CD1c-positive myeloid dendritic cell (primary cell): ENCODE results near the gene CDH4.

Experiments
- DNase-seq: peaks from one replicate; pipeline ENCODE4 v3.0.0-alpha.2; 2016; ENCODE audit errors: extremely low spot score

CDH4 gene

DNA sequence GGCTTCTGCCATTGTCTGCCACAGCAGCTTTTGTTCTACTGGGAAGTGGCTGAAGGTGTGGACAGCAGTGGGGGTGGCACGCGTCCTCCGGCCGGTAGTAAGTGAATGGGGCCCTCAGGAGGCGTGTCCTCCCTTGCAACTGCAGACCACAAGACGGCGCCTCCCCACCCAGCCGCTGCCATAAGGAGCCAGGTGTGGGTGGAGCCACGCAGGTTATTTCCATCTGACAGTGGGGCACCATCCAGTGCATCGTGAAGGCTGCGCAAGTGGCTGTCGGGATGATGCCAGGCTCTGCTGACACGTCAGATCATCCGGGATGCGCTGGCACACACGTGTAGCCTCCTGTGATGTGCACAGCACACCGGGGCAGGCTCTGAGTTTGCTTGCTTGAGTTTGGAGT is 379.7 kb downstream of the CDH4 start:
- DNase-seq, result no peak

- no peak for DNase-seq
Measured at GRCh38 chr20:61633004-61633403, 380.9 kb downstream of the CDH4 start.

- DNase-seq, result no peak
Measured at GRCh38 chr20:61634376-61635145, 382.5 kb downstream of the CDH4 start.

DNA sequence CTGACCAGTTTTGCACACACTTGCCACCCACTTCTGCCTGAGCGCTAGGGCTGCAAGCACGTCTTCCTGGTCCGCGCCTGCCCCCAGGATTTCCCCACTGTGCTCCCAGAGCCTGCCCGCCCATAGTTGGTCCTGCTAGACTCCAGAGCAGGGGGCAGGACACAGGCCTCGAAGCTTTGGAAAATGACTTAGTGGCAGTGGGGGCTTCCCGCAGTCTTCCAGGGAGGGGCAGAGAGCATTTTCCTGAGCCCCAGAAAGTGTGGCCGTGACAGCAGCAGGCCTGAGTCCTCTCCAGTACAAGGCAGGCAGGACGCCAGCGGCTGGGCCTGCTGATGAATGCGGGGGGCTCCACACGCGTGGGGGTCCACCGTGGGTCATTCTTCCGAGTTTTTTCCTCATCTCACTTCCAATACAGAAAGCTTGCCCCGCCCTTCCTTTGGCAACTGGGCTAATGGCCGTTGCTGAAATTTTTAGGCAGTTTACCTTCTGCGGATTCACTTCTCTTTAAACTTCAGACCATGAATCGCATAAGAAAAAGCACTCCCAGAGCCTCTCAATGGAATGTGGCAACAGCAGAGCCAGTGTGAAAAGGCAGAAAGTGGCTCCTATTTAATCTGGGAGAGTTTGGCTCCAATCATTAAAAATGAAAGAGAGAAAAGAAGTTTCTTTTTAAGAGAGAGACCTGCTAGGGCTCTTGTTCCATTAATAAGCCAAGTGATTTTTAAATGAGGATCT is 383.8 kb downstream of the CDH4 start:
- no peak for DNase-seq

DNA sequence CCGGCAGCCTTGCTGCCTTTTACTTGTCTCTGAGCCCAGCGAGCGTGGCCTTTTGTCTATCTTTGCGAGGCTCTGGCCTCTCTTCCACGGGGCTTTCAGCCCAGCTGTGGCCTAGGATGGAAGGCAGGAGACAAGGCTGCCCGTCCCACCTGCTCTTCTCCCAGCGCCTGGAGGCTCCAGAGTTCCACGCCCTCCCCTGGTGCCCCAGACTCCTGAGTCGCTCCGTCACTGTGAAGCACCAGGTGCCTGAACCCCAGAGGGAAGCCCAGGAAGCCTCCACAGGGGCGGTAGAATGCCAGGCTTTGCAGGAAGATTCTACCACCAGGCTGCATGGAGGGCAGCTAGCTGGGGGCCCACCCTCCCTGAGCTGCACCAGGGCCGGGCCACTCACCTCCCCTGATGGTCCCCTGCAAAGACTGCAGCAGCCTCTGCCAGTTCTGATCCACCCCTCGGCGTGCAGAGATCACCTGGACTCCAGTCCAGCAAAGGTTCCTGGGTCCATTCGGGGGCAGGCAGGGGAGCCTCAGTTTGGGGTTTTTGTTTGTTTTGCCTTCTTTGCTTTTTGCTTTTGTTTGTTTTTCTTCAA is 384.6 kb downstream of the CDH4 start:
- no peak for DNase-seq

- no peak for DNase-seq
Measured at GRCh38 chr20:61638802-61639585, 386.9 kb downstream of the CDH4 start.

GRCh38 chr20:61640131-61640870 is 388.2 kb downstream of the CDH4 start:
- no peak for DNase-seq

- no peak for DNase-seq
Measured at GRCh38 chr20:61640871-61641245, 388.8 kb downstream of the CDH4 start.

DNA sequence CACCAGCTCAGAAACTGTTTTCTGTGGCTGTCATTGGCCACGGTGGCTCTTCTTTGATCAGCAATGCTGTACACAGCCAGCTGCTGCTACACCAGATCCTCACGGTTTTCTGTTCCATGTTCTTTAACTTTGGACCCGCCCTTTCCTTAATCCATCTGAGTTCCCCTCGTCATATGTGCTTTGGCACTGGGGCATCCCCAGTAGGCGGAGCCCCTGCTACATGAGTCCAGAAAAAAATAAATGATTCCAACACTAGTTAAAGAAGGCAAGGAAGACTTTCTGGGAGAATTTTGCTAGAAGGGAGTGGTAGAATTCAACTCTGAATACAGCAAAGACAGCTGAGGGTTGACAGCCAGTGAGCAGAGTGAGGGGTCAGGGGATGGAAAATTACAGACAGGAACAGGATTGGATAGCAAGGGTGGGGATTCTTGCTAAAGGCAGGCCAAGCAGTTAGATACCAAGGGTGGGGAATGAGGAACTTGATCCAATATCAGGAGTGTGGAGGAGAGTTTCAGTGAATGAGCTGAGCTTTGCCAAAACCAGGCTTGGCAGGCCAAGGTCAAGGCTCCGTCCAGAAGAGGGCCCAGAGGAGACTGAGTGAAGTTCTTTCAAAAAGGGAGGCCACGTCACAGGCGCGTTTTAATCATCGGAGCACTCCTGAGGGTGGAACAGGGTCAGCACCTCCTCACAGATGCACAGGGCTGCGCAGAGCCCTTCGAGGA is 391.8 kb downstream of the CDH4 start:
- DNase-seq, result no peak

- no peak for DNase-seq
Measured at GRCh38 chr20:61644378-61645076, 392.5 kb downstream of the CDH4 start.

GRCh38 chr20:61645732-61646131 is 393.7 kb downstream of the CDH4 start:
- DNase-seq, result no peak

GRCh38 chr20:61646453-61646852 is 394.4 kb downstream of the CDH4 start:
- DNase-seq, result no peak

GRCh38 chr20:61646986-61647385 is 394.9 kb downstream of the CDH4 start:
- DNase-seq, result no peak

DNA sequence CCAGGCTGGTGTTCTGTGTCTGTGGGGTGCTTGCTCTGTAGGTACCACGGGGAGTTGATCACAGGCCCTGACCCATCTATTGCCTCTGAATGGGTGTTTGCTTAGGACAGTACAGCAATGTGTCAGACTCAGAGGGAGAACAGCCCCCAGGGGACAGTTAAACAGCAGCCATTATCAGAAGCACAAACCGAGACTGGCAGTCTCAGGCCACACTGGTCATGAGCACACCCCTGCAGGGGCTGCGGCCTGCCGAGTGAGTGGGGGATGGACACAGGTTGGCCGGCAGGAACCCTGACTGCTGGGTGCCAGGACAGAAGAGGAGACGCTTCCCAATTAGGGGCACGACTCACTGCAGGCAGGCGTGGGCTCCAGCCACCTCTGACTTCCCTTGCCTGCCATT is 395.6 kb downstream of the CDH4 start:
- DNase-seq, result no peak

DNA sequence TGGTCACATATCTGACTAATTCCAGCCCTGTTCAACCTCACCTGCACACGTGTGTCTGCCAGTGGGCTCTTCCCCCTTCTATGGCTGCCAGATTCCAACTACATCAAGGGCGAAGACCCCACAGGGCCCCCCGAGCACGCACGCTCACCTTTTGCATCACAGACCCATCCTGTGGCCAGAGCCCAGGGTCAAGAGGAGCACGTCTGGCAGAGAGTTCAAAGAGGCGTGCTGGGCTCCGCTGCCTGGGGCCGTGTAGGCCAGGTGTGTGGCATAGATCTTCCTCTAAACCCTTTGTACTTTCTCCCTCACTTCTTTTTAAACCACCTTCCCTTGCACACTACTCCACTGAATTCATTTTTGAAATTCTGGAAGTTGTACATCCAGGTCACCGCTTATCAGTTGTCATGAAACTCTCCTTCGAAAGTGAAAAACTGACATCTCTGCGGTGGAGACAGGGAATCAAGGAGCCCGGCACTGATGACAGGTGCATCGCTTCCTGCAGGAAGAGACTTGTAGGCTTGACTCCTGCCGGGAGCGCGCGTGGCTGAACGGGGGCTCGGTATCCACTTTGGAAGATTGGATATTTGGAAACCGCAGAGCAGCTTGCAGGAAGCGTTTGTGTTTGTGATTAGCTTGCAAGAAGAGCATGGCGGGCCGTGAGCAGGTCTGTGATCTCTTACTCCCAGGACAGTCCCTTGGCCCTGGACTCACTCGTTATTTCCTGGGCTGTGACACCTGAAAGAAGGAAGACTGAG is 397.2 kb downstream of the CDH4 start:
- no peak for DNase-seq

DNA sequence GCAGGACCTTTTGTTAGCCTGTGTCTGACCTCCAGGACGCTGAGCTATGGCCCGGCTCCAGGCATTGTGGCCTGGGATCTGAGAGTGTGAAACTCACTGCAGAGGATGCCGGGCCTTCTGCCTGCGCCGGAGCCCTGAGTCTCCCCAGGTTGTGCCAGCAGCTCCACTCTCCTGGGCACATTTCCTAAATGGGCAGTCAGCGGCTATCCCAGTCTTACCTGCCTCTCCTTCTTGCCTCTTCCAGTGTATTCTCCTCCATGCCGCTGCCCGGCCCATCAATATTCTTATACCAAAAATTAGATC is 397.8 kb downstream of the CDH4 start:
- no peak for DNase-seq

GRCh38 chr20:61650912-61651733 is 399.1 kb downstream of the CDH4 start:
- DNase-seq, result no peak

GRCh38 chr20:61652146-61652545 is 400.1 kb downstream of the CDH4 start:
- DNase-seq, result no peak

GRCh38 chr20:61654726-61655125 is 402.7 kb downstream of the CDH4 start:
- DNase-seq, result no peak
